Kasumi-1 (cell line): Measurements from ENCODE around the gene KLHDC8B.
"Not testable (repeated sequence)": the region's sequence is repeated elsewhere in the genome, so short reads cannot be mapped to it uniquely, and the experiment has no call there.

ENCODE experiments used
- DNase-seq, 2 experiments: peaks; one replicate each; lab custom pipeline; 2025; lab: John Stamatoyannopoulos, UW

Gene KLHDC8B

GRCh38 chr3:49183873-49184272, 12.5 kb downstream of the KLHDC8B start:
- no peak for DNase-seq

- no peak for DNase-seq
Measured at GRCh38 chr3:49191741-49192140, 20.3 kb downstream of the KLHDC8B start.

- DNase-seq, result no peak
Measured at GRCh38 chr3:49198161-49198560, 26.8 kb downstream of the KLHDC8B start.

- DNase-seq, result no peak
Measured at GRCh38 chr3:49198611-49199230, 27.3 kb downstream of the KLHDC8B start.

GRCh38 chr3:49199239-49199899, 28.0 kb downstream of the KLHDC8B start:
- DNase-seq, result no peak

GRCh38 chr3:49199900-49200281, 28.5 kb downstream of the KLHDC8B start:
- DNase-seq, result no peak

- DNase-seq, result no peak
Measured at GRCh38 chr3:49213541-49213943, 42.1 kb downstream of the KLHDC8B start.

GRCh38 chr3:49213998-49214397, 42.6 kb downstream of the KLHDC8B start:
- DNase-seq, result no peak

- DNase-seq, result not testable (repeated sequence)
Measured at GRCh38 chr3:49216687-49217086, 45.3 kb downstream of the KLHDC8B start.

- DNase-seq, result not testable (repeated sequence)
Measured at GRCh38 chr3:49217108-49217507, 45.7 kb downstream of the KLHDC8B start.

- DNase-seq, result no peak
Measured at GRCh38 chr3:49217688-49218470, 46.5 kb downstream of the KLHDC8B start.

- DNase-seq, result not testable (repeated sequence)
Measured at GRCh38 chr3:49218471-49218989, 47.1 kb downstream of the KLHDC8B start.

GRCh38 chr3:49219132-49219531, 47.7 kb downstream of the KLHDC8B start:
- DNase-seq, result no peak

- DNase-seq, result not testable (repeated sequence)
Measured at GRCh38 chr3:49220985-49221563, 49.7 kb downstream of the KLHDC8B start.

- no peak for DNase-seq
Measured at GRCh38 chr3:49222002-49222401, 50.6 kb downstream of the KLHDC8B start.
